HG03521 (cell line): ENCODE measurements around the gene C11orf21.
"Not testable (repeated sequence)": the region's sequence is repeated elsewhere in the genome, so short reads cannot be mapped to it uniquely, and the experiment has no call there.

ENCODE experiments used
- ATAC-seq: cut with Tn5 transposase; IDR thresholded peaks from one replicate; pipeline ENCODE4 v1.9.1; 2021; ENCODE audit warnings: mild to moderate bottlenecking, moderate library complexity; ENCODE audit not compliant: unreplicated experiment

Gene C11orf21

GRCh38 chr11:2301631-2302305 lies at the start of gene C11orf21, which contains the start of gene TSPAN32:
C11orf21 (minus strand) TSS chr11:2301918; CDS start chr11:2301808, 110 bp downstream.
TSPAN32 (plus strand) TSS chr11:2302013; CDS start chr11:2302150, 137 bp downstream.
- no peak for ATAC-seq

- no peak for ATAC-seq
Observed at GRCh38 chr11:2348986-2349385, 47.3 kb upstream of the C11orf21 start.

- ATAC-seq: no peak
Observed at GRCh38 chr11:2347308-2347830, 45.7 kb upstream of the C11orf21 start.

DNA sequence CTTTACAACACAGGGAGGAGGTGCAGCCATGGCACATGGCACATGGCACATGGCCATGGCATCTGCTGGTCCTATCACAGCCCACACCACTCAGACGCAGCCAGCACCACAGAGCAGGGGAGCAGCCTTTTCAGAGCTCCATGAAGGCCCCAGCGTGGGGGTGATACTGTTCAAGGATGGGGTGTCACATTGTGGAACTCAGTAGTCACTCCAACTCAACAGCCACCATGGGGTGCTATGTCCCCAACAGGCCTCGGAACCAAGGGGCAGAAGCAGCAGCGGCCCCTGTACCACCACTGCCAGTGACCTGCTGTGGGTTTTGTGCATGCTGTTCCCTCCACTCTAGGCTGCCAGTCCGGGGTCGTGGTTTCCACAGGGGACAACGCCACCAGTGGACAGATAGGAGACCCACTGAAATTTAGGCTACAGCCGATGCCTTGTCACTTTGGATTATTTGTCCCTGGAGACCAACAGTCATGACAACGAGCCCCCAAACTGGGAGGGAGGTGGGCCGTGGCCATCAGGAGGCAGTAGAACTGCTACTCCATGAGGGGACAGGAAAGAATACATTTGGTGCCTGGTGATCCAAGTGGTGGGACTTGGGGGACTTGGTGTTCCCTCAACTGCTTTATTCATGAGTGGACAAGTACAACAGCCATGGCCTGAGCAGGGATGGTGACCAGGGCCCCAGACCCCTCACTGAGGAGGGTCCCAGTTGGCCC lies 45.0 kb upstream of the C11orf21 start:
- no peak for ATAC-seq

- no peak for ATAC-seq
Observed at GRCh38 chr11:2346014-2346413, 44.3 kb upstream of the C11orf21 start.

- no peak for ATAC-seq
Observed at GRCh38 chr11:2345050-2345449, 43.3 kb upstream of the C11orf21 start.

- no peak for ATAC-seq
Observed at GRCh38 chr11:2343502-2343901, 41.8 kb upstream of the C11orf21 start.

DNA sequence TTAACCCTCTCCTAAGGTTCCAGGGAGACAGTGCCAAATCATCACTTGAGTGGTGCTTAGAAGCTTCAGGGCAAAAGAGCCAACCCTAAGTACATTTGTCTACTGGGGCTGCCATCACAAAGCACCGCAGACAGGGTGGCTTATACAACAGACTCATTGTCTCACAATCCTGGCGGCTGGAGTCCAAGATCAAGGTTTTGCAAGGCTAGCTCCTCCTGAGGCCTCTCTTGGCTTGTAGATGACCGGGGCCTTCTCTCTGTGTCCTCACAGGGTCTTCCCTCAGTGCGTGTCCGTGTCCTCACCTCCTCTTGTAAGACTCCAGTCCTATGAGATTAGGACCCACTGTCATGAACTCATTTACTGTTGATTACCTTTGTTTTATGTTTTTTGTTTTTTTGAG lies 41.3 kb upstream of the C11orf21 start:
- no peak for ATAC-seq

- no peak for ATAC-seq
Observed at GRCh38 chr11:2342557-2342956, 40.8 kb upstream of the C11orf21 start.

GRCh38 chr11:2338760-2339159 lies 37.0 kb upstream of the C11orf21 start:
- not testable (repeated sequence) for ATAC-seq

GRCh38 chr11:2335286-2335685 lies 33.6 kb upstream of the C11orf21 start:
- ATAC-seq: not testable (repeated sequence)

DNA sequence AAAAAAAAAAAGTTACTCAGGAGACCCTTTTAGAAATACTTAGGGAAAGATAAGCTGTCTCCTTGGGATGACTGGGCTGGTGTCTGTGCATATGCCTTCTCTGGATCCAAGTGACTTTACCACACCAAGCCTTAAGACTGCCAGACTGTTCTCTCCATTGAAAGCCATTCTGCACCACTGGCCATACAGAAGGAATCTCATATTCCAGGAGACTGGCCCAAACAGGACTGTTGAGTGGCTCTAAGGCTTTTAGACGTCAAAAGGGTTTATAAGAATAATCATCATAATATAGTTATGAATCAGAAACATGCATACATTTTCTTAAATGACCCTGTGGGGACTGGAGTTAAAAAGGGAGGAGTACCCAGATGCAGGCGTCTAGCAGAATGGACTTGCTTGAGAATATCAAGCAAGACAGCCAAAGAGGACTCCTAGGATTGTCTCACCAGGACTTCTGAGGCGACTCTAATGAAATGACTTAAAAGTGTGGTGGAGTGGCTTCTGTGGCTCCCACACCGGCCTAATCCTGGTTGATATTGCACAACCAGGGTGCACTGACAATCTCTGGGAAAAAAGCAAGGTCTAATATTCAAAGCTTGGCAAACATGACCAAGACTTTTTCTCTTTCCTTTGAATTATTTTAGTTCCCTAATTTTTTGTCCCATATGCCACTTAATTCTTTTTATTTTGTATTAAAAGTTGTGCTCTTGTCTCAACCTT lies 31.9 kb upstream of the C11orf21 start:
- not testable (repeated sequence) for ATAC-seq

- ATAC-seq: not testable (repeated sequence)
Observed at GRCh38 chr11:2332569-2332968, 30.9 kb upstream of the C11orf21 start.

GRCh38 chr11:2331404-2331803 lies 29.7 kb upstream of the C11orf21 start:
- ATAC-seq: no peak

- ATAC-seq: no peak
Observed at GRCh38 chr11:2330696-2331095, 29.0 kb upstream of the C11orf21 start.

DNA sequence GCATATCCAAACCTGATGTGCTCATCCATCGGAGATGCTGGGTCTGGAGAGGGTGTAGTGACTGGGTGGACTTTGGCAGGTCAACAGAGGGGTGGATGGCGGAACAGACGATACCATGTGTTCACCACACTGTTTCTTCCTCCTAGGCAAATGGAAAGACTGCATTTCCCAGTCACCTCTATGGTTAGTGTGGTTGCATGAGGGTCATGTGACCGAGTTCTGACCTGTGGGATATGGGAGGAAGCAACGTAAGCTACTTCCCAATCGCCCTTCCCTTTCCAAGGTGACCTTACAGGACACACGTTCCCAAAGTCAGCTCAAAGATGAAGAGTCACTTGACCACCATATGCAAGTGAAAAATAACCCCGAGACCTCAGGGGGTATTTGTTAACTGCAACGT lies 27.8 kb upstream of the C11orf21 start:
- no peak for ATAC-seq

DNA sequence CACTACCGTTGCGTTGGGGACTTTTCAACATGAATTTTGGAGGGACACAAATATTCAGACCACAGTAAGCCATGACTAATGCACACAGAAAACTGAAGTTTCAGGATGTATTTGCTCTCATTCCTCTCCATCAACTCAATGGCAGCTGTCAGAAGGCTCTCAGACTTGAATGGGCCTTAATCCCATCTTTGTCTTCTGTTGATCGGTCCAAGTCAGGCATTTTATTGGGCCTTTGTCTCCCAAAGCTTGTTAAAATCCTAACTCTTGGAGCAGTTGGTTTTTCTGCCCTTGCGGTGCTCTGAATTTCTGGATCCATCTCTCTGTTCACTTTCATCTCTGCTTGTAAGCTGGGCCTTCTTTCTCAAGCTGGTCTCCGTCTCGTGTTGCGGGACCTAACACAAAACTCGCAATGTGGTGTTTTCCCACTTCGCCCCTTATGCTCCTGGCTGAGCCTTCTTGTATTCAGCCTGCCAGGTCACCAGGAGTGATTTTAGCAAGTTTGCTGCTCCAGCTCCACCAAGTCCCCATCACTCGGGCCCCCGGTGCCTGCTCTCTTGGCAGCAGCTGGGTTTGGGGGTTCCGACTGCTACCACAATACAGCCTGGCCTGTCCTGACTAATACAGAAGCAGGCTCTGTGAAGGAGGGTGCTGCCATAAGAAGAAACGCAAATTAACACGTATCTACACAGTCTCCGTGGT lies 27.1 kb upstream of the C11orf21 start:
- no peak for ATAC-seq

DNA sequence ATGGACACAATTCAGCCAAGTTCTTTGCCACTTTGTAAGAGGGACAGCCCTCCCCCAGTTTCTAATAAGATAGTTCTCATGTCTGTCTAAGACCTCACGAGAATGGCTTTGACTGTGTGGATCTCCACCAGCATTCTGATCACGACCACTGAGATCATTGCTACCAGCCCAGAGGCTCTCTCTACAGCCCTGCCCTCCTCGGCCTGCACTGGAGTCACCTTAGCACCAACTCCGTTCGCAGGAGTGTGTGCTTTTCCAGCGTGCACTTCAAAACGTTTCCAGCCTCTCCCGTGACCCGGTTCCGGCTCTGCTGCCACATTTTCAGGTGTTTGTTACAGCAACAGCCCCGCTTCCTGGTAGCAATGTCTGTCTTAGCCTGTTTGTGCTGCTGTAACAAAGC lies 26.3 kb upstream of the C11orf21 start:
- no peak for ATAC-seq

DNA sequence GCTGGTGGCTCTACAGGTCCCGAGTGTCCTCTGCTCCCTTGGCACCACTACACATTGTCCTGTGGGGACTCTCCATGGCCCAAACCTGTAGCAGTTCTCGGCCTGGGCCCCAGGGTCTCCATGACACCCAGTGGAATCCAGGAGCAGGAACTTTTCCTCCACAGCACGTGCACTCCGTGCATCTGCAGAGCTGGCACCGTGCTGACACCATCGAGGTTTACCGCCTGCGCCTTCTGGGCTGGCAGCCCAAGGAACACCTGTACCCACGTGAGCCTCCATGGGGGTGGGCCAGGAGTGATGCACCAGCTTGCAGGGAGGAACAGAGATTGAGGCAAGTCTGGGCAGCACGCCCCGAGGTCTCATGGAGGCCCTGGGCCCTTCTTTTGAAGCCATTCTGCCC lies 25.3 kb upstream of the C11orf21 start:
- no peak for ATAC-seq

GRCh38 chr11:2325719-2326118 lies 24.0 kb upstream of the C11orf21 start:
- no peak for ATAC-seq

GRCh38 chr11:2325123-2325522 lies 23.4 kb upstream of the C11orf21 start:
- ATAC-seq: no peak
